GM13976 (cell line): ENCODE measurements around the gene CASP5.

Experiments
- DNase-seq: peaks from one replicate; pipeline ENCODE4 v3.0.0; 2012; ENCODE audit warnings: low spot score
- in situ Hi-C: fragments of 300-500 bp; cut with MboI; formaldehyde crosslinking; loops from one replicate; pipeline ENCODE4 v1.12.0; 2022; ENCODE audit warnings: low sequenced_read_pairs, mixed read lengths, inconsistent platforms; ENCODE audit not compliant: unreplicated experiment
- TF ChIP-seq, protein P1 (sequence below): IDR thresholded peaks from 2 replicates; pipeline ENCODE4 v1.5.1; 2012; ENCODE audit warnings: borderline replicate concordance, mild to moderate bottlenecking; ENCODE audit not compliant: insufficient read depth; ENCODE audit errors: extremely low read depth, missing control alignments, control extremely low read depth

The CASP5 gene

DNA sequence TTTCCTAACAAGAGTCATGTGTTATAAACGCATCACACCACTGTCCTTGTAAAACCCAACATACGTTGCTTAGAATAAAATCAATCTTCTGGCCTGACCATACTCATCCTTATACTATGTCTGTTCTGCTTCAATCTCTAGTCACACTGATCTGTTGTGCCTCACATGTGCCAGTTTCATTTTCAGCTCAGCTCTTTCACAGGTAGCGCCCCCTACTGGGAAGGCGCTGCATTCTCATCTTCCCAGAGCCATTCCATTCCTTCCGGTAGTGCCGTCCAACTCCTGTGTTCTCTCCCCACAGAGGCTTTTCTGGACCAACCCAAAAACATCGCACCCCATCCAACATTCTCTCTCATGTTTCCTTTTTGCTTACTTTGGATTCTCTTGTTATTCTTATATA lies 22.2 kb downstream of the CASP5 start:
- peak; percentile 28 for DNase-seq
- in situ Hi-C loops, result no loop called here
- TF ChIP-seq, protein P1, sequence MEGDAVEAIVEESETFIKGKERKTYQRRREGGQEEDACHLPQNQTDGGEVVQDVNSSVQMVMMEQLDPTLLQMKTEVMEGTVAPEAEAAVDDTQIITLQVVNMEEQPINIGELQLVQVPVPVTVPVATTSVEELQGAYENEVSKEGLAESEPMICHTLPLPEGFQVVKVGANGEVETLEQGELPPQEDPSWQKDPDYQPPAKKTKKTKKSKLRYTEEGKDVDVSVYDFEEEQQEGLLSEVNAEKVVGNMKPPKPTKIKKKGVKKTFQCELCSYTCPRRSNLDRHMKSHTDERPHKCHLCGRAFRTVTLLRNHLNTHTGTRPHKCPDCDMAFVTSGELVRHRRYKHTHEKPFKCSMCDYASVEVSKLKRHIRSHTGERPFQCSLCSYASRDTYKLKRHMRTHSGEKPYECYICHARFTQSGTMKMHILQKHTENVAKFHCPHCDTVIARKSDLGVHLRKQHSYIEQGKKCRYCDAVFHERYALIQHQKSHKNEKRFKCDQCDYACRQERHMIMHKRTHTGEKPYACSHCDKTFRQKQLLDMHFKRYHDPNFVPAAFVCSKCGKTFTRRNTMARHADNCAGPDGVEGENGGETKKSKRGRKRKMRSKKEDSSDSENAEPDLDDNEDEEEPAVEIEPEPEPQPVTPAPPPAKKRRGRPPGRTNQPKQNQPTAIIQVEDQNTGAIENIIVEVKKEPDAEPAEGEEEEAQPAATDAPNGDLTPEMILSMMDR, result peak; percentile 83

DNA sequence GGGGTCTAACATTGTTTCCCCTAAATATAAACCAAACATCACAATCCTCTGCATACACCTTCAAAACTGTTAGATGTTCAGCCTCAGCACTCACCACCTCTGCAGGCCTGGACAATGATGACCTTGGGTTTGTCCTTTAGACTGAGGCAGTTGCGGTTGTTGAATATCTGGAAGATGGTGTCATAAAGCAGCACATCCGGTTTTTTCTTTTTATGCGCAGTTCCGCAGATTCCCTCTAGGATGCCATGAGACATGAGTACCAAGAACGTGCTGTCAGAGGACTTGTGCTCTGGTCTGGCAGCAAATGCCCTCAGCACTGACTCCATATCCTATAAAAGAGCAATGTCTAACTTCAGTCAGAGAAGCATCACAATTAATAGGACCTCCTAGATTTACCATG lies 22.8 kb downstream of the CASP5 start:
- DNase-seq, result no peak
- in situ Hi-C loops, result no loop called here
- TF ChIP-seq, protein P1, result no peak

DNA sequence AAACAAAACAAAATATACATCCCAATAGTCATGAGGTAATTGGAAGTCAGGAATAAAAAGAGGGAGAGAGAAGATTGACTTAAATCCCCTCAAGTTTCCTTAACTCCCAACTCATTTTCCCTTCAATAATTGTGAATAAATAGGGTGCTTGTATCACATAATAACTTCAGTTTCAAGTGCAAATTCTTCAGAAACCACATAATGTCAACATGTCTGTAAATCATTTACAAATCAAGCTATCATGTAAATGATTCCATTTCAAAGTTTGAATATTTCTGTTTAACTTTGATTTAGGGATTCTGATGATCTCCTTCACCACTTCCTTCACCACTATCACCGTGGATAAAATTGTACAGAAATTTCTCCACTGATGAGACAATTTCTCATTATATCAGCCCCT lies 23.2 kb downstream of the CASP5 start:
- no peak for DNase-seq
- TF ChIP-seq, protein P1, result no peak
- in situ Hi-C loops, result no loop called here

DNA sequence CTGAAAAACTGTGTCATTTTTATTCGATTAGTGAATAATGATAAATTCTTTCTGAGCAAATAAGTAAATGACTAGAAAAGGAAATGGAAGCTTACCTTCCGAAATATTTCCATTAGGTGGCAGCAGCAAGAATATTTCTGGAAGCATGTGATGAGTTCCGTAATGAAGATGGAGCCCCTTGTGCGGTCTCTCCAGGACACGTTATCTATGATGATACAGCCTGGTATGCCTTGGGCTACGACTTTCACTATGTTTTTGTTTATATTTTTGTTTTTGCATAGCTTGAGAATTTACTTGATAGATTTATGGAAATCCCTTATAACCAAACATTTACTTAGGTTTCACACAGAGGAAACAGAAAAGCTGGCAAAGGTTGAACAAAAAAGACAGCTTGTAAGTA lies 25.7 kb downstream of the CASP5 start:
- DNase-seq, result no peak
- TF ChIP-seq, protein P1, result no peak
- in situ Hi-C loops, result no loop called here

DNA sequence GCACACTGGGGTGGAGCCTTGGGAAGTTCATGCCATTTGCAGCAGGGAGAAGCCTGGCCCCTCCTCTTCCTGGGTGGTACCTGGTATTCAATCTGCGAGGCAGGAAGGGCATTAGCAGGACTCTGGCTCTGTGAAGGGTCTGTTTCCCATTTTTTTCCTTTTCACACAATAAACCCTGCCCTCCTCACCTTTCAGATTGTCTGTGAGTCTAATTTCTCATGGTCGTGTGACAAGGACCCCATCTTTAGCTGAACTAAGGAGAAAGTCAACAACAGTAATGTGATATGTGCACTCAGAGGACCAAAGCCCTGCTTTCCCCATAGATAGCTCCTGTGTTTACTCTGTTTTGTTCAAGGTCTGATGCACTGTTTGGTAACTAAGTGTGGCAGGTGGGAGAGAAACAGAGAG lies 28.0 kb downstream of the CASP5 start:
- no peak for DNase-seq
- in situ Hi-C loops, result no loop called here
- TF ChIP-seq, protein P1, result no peak

DNA sequence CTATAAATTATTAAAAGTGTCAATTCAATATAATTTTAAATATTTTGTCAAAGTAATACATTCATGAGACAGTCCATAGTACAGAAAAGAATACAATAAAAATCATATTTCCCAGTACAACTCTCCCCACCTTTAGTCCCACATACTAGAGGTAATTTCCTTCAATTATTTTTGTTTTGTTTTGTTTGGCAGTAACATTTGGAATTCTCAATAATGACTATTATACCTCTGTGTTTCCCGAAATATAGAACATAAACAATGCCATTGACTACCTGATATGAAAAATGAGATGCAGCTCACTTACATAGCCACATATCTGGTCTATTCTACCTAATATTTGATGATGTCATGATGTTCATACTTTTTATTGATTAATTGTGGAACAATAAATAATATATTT lies 30.2 kb downstream of the CASP5 start:
- no peak for DNase-seq
- TF ChIP-seq, protein P1, result no peak
- in situ Hi-C loops, result no loop called here

DNA sequence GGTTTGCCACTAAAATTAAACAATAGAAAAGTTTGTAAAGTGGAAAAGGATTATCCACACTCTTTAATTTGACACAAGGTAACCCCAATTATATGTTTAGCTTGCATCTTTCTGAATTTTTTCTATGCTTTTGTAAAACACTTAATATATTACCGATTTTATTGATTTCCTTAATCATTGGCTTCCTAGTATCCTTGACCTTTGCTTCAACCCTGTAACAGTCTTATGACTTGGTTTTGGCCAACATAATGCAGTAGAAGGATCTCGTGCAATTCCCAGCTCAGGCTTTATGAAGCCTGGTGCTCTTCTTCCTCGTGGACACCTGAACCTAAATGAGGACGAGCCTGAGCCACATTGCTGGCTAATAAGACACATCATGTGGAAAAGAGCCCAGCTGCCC lies 31.0 kb downstream of the CASP5 start:
- in situ Hi-C loops, result no loop called here
- TF ChIP-seq, protein P1, result no peak

More for the DNA sequence above, 31.0 kb downstream of the CASP5 start:
- no peak for DNase-seq
